ENCODE data around the gene DPM3.
A peak's percentile ranks its signal among the peaks of the same experiment; 100 is the strongest.
"Not testable (repeated sequence)": the region's sequence is repeated elsewhere in the genome, so short reads cannot be mapped to it uniquely, and the experiment has no call there.

DPM3 gene

GRCh38 chr1:155175281-155175926 lies 35.1 kb upstream of the DPM3 start:
- no peak for DNase-seq (ENCODE audit: low read depth)

- DNase-seq (ENCODE audit: low read depth) = no peak
Observed at GRCh38 chr1:155174324-155175280, 34.3 kb upstream of the DPM3 start.

- DNase-seq (ENCODE audit: low read depth) = no peak
Observed at GRCh38 chr1:155173478-155174323, 33.4 kb upstream of the DPM3 start, which contains the start of gene TRIM46. Gene TRIM46, plus strand, starts transcription at chr1:155173849. Its CDS starts 118 bp downstream, at chr1:155173967.

- DNase-seq (ENCODE audit: low read depth) = peak; percentile 93
Observed at GRCh38 chr1:155172732-155173477, 32.6 kb upstream of the DPM3 start, which contains the start of gene KRTCAP2. Gene KRTCAP2, minus strand, starts transcription at chr1:155173304. Its CDS starts 80 bp downstream, at chr1:155173224.

GRCh38 chr1:155171836-155172731 lies 31.8 kb upstream of the DPM3 start:
- DNase-seq (ENCODE audit: low read depth) = no peak

GRCh38 chr1:155170806-155171205 lies 30.5 kb upstream of the DPM3 start:
- DNase-seq (ENCODE audit: low read depth) = no peak

GRCh38 chr1:155170101-155170785 lies 29.9 kb upstream of the DPM3 start:
- DNase-seq (ENCODE audit: low read depth) = no peak

- DNase-seq (ENCODE audit: low read depth) = no peak
Observed at GRCh38 chr1:155169541-155169940, 29.2 kb upstream of the DPM3 start.

GRCh38 chr1:155168456-155169210 lies 28.3 kb upstream of the DPM3 start:
- DNase-seq (ENCODE audit: low read depth) = no peak

GRCh38 chr1:155168105-155168445 lies 27.7 kb upstream of the DPM3 start:
- not testable (repeated sequence) for DNase-seq (ENCODE audit: low read depth)

GRCh38 chr1:155167166-155168104 lies 27.1 kb upstream of the DPM3 start:
- peak; percentile 82 for DNase-seq (ENCODE audit: low read depth)

GRCh38 chr1:155166471-155167165 lies 26.3 kb upstream of the DPM3 start:
- DNase-seq (ENCODE audit: low read depth) = peak; percentile 63

- DNase-seq (ENCODE audit: low read depth) = no peak
Observed at GRCh38 chr1:155166051-155166470, 25.7 kb upstream of the DPM3 start.

GRCh38 chr1:155164625-155165024 lies 24.3 kb upstream of the DPM3 start:
- not testable (repeated sequence) for DNase-seq (ENCODE audit: low read depth)

GRCh38 chr1:155163785-155164184 lies 23.5 kb upstream of the DPM3 start:
- not testable (repeated sequence) for DNase-seq (ENCODE audit: low read depth)

- DNase-seq (ENCODE audit: low read depth) = not testable (repeated sequence)
Observed at GRCh38 chr1:155162631-155163030, 22.3 kb upstream of the DPM3 start.

- DNase-seq (ENCODE audit: low read depth) = no peak
Observed at GRCh38 chr1:155160128-155160527, 19.8 kb upstream of the DPM3 start.
